ENCODE measurements around the gene PGLYRP4.
"Not testable (repeated sequence)": the region's sequence is repeated elsewhere in the genome, so short reads cannot be mapped to it uniquely, and the experiment has no call there.

PGLYRP4 gene

GRCh38 chr1:153355445-153356071 is 6.9 kb upstream of the PGLYRP4 start:
- DNase-seq (ENCODE audit: low read depth) = no peak

DNA sequence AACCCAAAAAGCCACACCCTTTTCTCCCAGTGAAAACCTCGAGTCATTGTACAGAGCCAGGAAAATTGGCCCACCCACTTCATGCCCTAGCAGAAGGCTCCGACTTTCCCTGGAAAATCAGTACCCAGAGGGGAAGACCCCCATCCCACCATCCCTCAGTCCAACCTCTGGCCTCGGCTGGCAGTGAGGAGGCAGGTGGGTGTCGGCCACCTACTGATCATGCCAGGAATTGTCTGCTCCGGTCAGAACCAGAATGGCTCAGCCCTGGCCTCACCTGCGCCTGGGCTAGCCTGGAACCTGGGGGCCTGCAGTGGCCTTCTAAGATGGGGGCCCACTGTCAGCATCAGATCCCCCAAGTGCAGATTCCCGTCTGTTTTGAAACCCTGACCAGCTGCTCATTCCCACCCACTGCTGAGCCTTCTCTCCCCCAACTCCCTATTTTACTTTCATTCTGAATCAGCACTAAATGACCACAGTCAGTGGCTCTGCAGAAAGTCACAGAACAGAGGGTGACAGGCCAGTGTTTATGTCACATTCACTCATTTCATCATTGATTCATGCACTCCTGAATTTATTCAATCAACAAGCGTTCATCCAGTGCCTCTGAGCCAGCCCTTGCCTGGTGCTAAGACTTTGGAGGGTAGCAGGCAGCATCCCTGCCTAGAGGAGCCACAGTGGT is 6.0 kb upstream of the PGLYRP4 start:
- no peak for DNase-seq (ENCODE audit: low read depth)

DNA sequence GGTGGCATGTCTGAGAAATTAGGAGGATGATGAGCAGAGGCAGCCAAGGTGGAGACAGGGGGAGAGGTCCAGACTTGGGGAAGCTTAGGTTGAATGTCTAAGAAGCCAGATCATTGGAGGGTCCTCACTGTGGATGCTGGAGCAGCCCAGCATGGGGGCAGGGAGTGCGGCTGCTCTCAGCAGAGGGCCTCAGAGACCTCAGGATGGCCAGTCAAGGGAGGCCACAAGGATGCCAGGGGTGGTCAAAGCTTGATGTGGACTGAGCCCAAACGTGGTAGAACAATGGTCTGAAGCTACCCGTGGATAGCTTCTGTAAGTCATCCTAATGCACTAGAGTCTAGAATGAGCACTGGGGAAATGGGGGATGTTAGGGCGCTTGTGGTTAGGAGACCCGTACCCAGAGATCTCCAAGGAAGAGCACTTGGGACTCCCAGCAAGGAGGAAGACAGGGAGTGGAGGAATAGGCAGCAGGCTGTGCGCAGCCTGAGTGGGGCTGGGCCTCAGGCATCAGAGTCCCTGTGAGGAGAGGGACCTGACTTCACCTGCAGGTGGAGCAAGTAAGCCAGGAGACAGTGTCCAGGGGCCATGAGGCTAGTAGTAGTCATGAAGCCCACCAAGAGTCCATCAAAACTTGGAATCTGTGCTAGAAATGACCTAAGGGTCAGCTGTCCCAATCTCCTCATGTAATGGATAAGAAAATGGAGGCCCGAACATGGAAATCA is 4.7 kb upstream of the PGLYRP4 start:
- no peak for DNase-seq (ENCODE audit: low read depth)

- DNase-seq (ENCODE audit: low read depth) = peak; percentile 31
These were observed 3.9 kb upstream of the PGLYRP4 start for GRCh38 chr1:153352523-153352922.

DNA sequence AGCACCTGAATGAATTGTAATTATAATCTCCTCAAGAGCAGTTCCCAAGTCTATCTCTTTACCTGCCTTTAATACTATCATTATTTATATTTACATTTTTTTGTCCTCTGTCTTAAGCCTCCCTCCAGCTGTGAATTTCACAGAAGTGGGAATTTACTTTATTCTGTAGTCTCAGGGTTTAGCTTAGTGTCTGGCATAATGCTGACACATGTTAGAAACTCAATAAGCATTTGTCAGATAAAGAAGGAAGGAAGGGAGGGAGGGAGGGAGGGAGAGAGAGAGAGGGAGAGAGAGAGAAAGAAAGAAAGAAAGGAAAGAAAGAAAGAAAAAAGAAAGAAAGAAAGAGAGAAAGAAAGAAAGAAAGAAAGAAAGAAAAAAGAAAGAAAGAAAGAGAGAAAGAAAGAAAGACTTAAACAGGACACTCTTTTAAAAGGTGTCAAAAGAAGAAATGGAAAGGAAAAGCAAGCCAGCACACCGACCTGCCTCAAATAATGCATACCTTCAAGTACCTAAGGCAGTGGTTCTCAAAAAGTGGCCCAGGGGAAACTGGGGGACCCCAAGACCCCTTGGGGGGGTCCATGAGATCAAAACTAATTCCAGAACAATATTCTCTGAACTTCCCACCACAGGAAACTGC is 1.8 kb upstream of the PGLYRP4 start:
- DNase-seq (ENCODE audit: low read depth) = no peak

DNA sequence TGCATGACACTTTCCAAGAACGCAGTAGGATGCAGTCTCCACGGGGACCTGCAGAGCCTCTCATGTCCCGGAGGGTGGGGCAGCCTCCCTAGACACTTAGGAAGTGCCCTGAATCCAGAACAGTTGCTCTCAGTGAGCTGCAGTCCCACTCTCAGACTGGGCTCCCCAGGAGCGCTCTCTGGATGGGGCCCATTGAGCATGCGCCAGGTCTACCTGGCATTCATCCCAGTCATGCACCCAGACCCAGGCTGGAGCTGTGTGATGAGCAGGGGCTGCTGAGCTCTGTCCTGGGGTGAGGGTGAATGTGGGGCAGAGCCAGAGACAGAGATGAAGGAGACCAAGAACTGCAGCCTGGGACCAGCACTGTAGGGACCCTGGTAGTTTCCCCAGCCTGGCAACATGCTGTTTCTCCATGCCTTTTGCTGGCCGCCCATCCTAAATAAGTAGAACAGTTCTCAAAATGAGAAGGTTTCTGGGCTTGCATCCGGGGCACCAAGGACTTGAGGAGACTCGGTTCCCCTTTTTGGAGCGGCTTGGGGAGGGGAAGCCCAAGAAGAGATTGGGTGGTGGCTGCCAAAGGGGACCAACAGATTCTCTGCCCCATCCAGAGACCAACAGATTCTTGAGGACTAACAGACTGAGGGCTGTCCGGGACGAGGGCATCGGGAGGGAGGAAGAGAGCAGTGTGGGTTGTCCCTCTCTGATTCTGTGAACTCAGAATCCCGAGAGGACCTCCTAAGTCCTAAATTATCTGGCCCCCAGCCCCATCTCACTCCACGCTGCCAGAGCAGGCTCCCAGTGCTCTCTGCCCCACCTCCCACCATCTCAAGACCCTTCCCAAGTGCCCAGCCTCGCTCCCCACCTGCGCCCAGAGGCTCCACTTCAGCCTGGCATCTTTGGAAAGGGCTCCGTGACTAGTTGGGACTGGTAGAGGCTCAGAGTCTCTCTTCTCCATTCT is 1.0 kb upstream of the PGLYRP4 start:
- no peak for DNase-seq (ENCODE audit: low read depth)

DNA sequence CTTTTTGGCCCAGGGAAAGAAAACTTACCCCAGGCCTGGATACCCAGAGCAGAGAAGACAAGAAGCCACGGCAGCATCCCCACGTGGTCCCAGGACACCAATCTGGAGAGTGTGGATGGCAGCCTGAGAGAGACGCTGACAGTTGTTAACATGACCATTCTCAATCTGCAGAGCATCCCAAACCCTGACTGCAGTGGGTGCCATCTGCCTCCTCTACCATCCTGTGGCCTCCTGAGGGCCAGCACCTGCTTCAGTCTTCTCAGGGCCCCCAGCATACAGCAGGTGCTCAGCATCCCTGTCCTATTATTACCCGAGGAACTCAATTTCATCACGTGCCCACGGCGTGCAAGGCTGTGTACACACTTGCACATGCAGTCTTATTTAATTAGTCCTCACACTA is 785 bp downstream of the PGLYRP4 start:
- no peak for DNase-seq (ENCODE audit: low read depth)

DNA sequence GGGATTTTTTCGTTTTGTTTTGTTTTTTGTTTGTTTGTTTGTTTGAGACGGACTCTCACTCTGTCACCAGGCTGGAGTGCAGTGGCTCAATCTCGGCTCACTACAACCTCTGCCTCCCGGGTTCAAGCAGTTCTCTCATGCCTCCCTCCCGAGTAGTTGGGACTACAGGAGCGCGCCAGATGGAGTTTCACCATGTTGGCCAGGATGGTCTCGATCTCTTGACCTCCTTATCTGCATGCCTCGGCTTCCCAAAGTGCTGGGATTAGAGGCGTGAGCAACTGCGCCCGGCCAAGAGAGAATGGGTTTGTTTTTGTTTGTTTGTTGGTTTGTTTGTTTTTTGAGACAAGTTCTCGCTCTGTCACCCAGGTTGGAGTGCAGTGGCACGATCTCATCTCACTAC is 1.6 kb downstream of the PGLYRP4 start:
- not testable (repeated sequence) for DNase-seq (ENCODE audit: low read depth)

- no peak for DNase-seq (ENCODE audit: low read depth)
These were observed 2.4 kb downstream of the PGLYRP4 start for GRCh38 chr1:153346077-153346723.

GRCh38 chr1:153345187-153346076 is 3.2 kb downstream of the PGLYRP4 start:
- no peak for DNase-seq (ENCODE audit: low read depth)

GRCh38 chr1:153344718-153345025 is 4.0 kb downstream of the PGLYRP4 start:
- no peak for DNase-seq (ENCODE audit: low read depth)

DNA sequence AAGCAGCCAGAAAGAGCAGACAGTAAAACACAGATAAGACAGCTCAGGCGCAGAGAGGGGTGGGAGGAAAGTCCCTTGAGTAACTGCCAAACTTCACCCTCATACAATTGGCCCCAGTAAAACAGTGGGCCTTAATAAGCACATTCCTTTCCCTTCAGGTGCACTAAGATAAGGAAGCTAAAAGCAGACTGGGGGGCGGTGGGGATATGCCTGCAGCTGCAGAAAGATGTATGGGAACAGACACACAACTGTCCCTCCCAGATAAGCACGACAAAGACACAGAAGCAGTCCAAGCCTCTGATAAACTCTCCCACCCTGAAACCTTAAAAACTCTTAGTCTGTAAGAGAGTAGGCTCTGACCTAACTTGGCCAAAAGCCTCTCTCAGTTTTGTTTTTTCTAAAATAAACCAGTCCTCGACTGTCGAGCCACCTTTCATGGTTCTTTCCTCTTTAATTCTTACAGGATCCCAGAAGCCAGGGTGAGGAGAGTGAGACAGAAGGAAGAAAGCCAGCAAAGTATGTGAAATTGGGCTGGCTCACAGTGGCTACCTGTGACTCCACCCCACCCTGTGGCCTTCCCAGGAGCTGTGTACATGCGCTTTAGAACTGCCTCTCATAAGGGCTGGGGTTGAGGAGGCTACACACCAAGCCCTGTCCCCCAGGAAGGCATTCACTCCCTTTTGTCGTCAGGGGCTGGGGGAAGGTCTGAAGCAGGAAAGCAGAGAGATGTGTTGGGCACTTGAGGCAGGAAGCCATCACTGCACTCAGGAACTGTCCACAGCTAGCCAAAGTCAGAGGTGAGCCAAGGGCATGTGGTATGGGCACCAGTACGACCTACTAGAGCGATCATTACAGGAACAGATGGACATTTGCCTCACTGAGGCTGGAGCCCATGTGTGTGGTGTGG is 4.6 kb downstream of the PGLYRP4 start:
- no peak for DNase-seq (ENCODE audit: low read depth)

- no peak for DNase-seq (ENCODE audit: low read depth)
These were observed 5.5 kb downstream of the PGLYRP4 start for GRCh38 chr1:153343040-153343681.

DNA sequence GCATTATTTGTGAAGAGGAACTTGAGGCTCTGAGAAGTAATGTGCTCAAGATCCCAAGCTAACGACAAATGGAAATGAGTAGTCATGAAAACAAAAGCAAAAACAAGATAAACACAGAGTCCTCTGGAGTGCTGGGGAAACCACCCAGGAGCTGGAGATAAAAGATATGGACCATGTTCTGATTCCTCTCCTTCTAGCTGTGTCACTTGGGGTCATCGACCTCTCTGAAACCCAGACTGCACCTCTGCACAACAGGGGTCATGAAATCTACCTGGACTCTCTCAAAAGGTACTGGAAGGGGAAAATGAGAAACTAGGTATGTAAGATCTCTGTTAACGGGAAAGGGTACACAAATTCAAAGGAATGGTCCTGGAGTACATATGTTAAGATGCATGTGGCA is 6.5 kb downstream of the PGLYRP4 start:
- DNase-seq (ENCODE audit: low read depth) = no peak

DNA sequence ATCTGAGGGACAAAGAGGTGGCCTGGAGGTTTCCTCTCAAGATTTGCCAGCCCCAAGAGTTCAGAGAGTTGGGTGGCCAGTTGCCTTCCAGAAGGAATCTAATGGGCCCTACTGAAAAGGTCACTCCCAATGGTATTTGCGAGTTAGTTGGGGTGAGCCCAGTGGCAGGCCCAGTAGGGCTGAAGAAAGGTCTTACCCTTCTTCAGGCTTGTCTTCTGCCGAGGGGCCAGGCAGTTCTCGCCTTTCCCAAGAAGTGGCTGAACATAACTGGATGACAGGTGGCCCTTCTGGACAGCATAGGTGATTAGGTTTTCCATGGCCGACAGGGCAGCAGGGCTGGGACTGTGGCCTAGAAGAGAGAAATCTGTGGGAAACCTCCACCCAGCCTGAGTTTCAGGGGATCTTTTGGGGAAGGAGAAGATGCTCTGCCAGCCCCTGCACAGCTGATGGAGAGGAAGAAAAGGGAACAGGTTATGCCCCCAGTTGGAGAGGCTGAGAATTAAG is 7.2 kb downstream of the PGLYRP4 start:
- DNase-seq (ENCODE audit: low read depth) = no peak

DNA sequence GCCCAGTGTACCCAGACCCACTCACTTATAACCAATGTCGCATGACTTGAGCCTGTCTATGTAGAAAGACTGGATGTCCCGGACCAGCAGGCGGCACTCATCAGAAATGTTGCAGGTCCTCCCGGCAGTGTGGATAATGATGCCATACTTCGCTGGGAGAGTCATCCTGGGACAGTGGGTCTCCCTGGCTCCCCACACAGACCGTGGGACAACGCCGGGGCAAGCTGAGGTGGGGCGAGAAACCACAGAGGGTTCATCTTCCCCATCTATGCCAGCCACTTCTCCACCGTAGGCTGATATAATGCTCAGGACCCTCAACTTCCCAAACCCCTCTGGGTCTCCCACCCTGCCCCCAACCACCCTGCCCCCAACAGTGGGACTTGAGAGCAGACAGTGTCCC is 8.3 kb downstream of the PGLYRP4 start:
- DNase-seq (ENCODE audit: low read depth) = no peak

DNA sequence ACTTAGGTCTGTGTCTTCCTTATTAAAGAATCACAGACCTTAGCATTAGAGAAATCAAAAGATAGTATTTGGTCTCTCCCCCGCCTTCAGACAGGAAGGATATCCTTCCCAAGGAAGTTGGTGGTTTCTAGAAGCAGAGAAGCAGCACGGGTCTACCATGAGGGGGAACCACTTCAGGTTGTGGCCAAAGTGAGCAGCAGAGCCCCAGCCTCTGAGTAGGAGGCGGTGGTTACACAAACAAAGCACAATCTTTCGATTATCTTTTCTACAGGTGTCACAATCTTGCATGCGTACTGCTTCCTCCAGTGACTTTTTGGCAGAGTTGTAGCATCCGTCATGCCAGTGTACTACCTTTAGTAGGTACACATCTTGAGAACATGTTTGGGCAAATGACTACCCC is 8.8 kb downstream of the PGLYRP4 start:
- DNase-seq (ENCODE audit: low read depth) = no peak
